GM12878 (cell line): ENCODE data around the gene MAP4. TPM values are rescaled to one million over a fixed set of nuclear protein-coding genes. Genes with fewer than 3 reads are reported as not detected.

Experiments
- ATAC-seq: fragments of 200-7000 bp; cut with Tn5 transposase; 3 replicates; pipeline ENCODE4 v1.9.1; 2020; ENCODE audit warnings: mild to moderate bottlenecking, moderate library complexity
- BruUV-seq: library from RNA; stranded (reverse); fragments of 400-500 nt; replicated peaks from 2 replicates; lab custom pipeline; 2021; lab: Mats Ljungman, UMichigan
- CTCF ChIA-PET: fragments of 300-600 bp; sonication (Branson Sonifier 250); formaldehyde crosslinking; extraction: SDS; loops from one replicate; lab custom pipeline; 2021; ENCODE audit warnings: inconsistent platforms; lab: Yijun Ruan, JAX
- POLR2A ChIA-PET: fragments of 350-600 bp; formaldehyde crosslinking; extraction: SDS; loops from one replicate; lab custom pipeline; 2021; ENCODE audit warnings: inconsistent platforms; lab: Charles Lee
- RAD21 ChIA-PET: fragments of 300-600 bp; sonication (Branson Sonifier 250); formaldehyde crosslinking; loops from one replicate; lab custom pipeline; 2023; ENCODE audit warnings: antibody characterized with exemption; ENCODE audit not compliant: unreplicated experiment; lab: Charles Lee
- SMC1A ChIA-PET: fragments of 300-600 bp; sonication (Branson Sonifier 250); formaldehyde crosslinking; loops from one replicate; lab custom pipeline; 2023; ENCODE audit not compliant: unreplicated experiment, uncharacterized antibody; lab: Charles Lee
- DNase-seq: peaks from one replicate; pipeline ENCODE4 v3.0.0-alpha.2; 2011; ENCODE audit warnings: low read depth, low spot score
- FAIRE-seq: peaks from 3 replicates; lab custom pipeline; 2011; peaks lifted over from hg19 to GRCh38; lab: Jason Lieb, UNC
- H2AFZ ChIP-seq: 2 replicates; pipeline ENCODE4 v1.6.0; 2011; ENCODE audit warnings: low read depth, low read length, control low read depth; ENCODE audit not compliant: control insufficient read depth
- H3K27ac ChIP-seq: 2 replicates; pipeline ENCODE4 v1.5.1; 2011; ENCODE audit warnings: control low read depth; ENCODE audit not compliant: control insufficient read depth, insufficient read depth
- H3K27me3 ChIP-seq, 2 experiments: replicated peaks in 1 of 2; 2 replicates each; pipeline versions ENCODE4 v1.6.0 to v1.6.1; 2011; ENCODE audit warnings: low read length in 1 of 2; ENCODE audit not compliant: control insufficient read depth in 2 of 2, insufficient read depth in 2 of 2
- H3K36me3 ChIP-seq, 2 experiments: 2 replicates each; pipeline ENCODE4 v1.5.1; 2011; ENCODE audit warnings: low read length in 1 of 2; ENCODE audit not compliant: control insufficient read depth in 2 of 2, insufficient read depth in 2 of 2
- H3K4me1 ChIP-seq: 2 replicates; pipeline ENCODE4 v1.6.1; 2011; ENCODE audit warnings: mild to moderate bottlenecking, low read length, moderate library complexity, mixed read lengths; ENCODE audit not compliant: control insufficient read depth, insufficient read depth
- H3K4me2 ChIP-seq: 2 replicates; pipeline ENCODE4 v1.6.0; 2011; ENCODE audit warnings: control low read depth; ENCODE audit not compliant: control insufficient read depth, insufficient read depth
- H3K4me3 ChIP-seq: fragments of 200-600 bp; sonication (generic); 2 replicates; pipeline ENCODE4 v1.5.1; 2016
- H3K79me2 ChIP-seq: 2 replicates; pipeline ENCODE4 v1.6.0; 2011; ENCODE audit warnings: low read length; ENCODE audit not compliant: control insufficient read depth, insufficient read depth
- H3K9ac ChIP-seq: 2 replicates; pipeline ENCODE4 v1.8.0; 2011; ENCODE audit warnings: low read length, control low read depth, mixed read lengths; ENCODE audit not compliant: control insufficient read depth, insufficient read depth
- H3K9me3 ChIP-seq: replicated peaks from 3 replicates; pipeline ENCODE4 v1.5.1; 2011; ENCODE audit warnings: mild to moderate bottlenecking, low read length; ENCODE audit not compliant: control insufficient read depth, insufficient read depth
- H4K20me1 ChIP-seq: 2 replicates; pipeline ENCODE4 v1.6.0; 2011; ENCODE audit not compliant: control insufficient read depth, insufficient read depth
- BMI1 ChIP-seq: fragments of 450-650 bp; IDR thresholded peaks from 2 replicates; pipeline ENCODE4 v1.6.1; 2016; ENCODE audit warnings: mild to moderate bottlenecking, moderate library complexity, borderline replicate concordance
- JUND ChIP-seq: IDR thresholded peaks from 2 replicates; pipeline ENCODE4 v1.6.1; 2012; ENCODE audit warnings: low read depth, mild to moderate bottlenecking, low read length, improper control_type of control experiment, moderate library complexity
- MEF2A ChIP-seq: IDR thresholded peaks from 2 replicates; pipeline ENCODE4 v1.6.1; 2011; ENCODE audit warnings: low read depth, mild to moderate bottlenecking, low read length, moderate library complexity; ENCODE audit not compliant: insufficient read depth
- MYB ChIP-seq: fragments of 150-350 bp; IDR thresholded peaks from 2 replicates; pipeline ENCODE4 v1.6.1; 2014; ENCODE audit warnings: mild to moderate bottlenecking, low read depth, low read length, borderline replicate concordance
- NRF1 ChIP-seq: conservative IDR thresholded peaks from 2 replicates; pipeline ENCODE4 v1.6.1; 2011; ENCODE audit warnings: mild to moderate bottlenecking, low read depth, low read length, improper control_type of control experiment
- SMC3 ChIP-seq: IDR thresholded peaks from 2 replicates; pipeline ENCODE4 v1.6.1; 2011; ENCODE audit warnings: low read length, improper control_type of control experiment, borderline replicate concordance
- ZNF274 ChIP-seq: IDR thresholded peaks from one replicate; pipeline ENCODE4 v1.8.0; 2011; ENCODE audit not compliant: insufficient read length, insufficient read depth
- WGBS: methylation state at CpG from one replicate; pipeline ENCODE4 v1.1.6; 2016; ENCODE audit warnings: low lambda C conversion rate; ENCODE audit not compliant: insufficient replicate concordance, insufficient coverage; ENCODE audit errors: missing lambda C conversion rate; 5-methylcytosine and 5-hydroxymethylcytosine counted together
- in situ Hi-C: fragments of 300-500 bp; cut with MboI; formaldehyde crosslinking; loops from 9 replicates; pipeline ENCODE4 v1.14.3; 2018; ENCODE audit warnings: mixed read lengths
- intact Hi-C: fragments of 100-400 bp; cut with micrococcal nuclease; formaldehyde crosslinking; loops from one replicate; pipeline ENCODE4 v1.14.2; 2022; ENCODE audit not compliant: unreplicated experiment
- polyA plus RNA-seq, 11 experiments: library from polyadenylated mRNA; depleted of rRNA in 4 of 11; unstranded in 6 of 11; stranded (reverse) in 5 of 11; fragments of >200 nt; fragmentation: Nextera tagmentation in 4 of 11; fragmentation: Illumina TruSeq in 1 of 11; extraction: Ambion mirVana in 4 of 11; extraction: Trizol in 1 of 11; gene quantifications; 1 replicate in 1 of 11; 2 replicates in 10 of 11; pipeline versions ENCODE4 v1.2.1 to v1.2.3, GENCODE V29; 2011 to 2016; ENCODE audit warnings: inconsistent platforms in 2 of 11, missing spikeins in 2 of 11, low read depth in 1 of 11
- total RNA-seq, 4 experiments: library from RNA; depleted of rRNA in 3 of 4; stranded (reverse); fragments of >200 nt in 3 of 4; fragmentation: Illumina TruSeq in 1 of 4; extraction: Trizol in 1 of 4; gene quantifications; 2 replicates each; pipeline versions ENCODE4 v1.2.1 to v1.2.3, GENCODE V29; 2013 to 2021

Gene MAP4
- total and polyA plus RNA-seq, 10 of the 15 experiments (the other 5 are each of a cell fraction or from before 2014, with no cell fraction given), result 22.2 to 145 (median 47.2) TPM

DNA sequence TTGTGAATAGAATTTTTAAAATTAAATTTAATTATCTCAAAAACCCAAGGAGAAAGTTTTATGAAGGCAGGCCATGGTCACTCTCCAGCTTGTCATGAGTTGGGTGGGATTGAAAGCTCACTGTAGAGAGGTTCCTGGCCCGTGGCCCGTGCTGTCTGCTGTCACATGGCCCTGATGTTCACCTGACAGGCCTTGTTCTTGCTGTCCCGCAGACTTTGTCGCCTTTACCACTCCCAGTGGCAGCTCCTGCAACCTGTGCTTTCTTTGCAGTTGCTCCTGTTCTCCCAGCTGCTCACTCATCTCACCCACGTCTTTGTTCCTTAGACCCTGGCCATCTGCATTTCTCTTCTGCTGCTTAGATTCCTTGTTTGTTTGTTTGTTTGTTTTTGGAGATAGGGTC, 177.7 kb downstream of the MAP4 start:
- no peak overlapping the region for H3K4me2 ChIP-seq
- no peak for FAIRE-seq
- CTCF ChIA-PET, result interaction anchor here (0.8 to 4.7 kb wide), 17 partner anchors 9 to 417 kb away, joined by 3 to 56 read pairs (median 5); no protein-coding TSS in a partner anchor
- H2AFZ ChIP-seq, result no peak overlapping the region
- no peaks in the 10 kb centered on the region for H3K9me3 ChIP-seq
- 92% methylated on average over 5 of the region's 5 CpGs for WGBS
- H3K79me2 ChIP-seq, result no peaks in the 10 kb centered on the region
- H3K36me3 ChIP-seq, result peaks cover 36 to 39% of the 10 kb centered on the region in 2 experiments
- in situ Hi-C loops, result loop anchor here (5.0 to 10.0 kb wide), 2 partner anchors 156 to 314 kb away; no protein-coding TSS in a partner anchor
- H3K27ac ChIP-seq, result no peak overlapping the region
- ATAC-seq, result no peak
- TF ChIP-seq BMI1, result no peak
- TF ChIP-seq MEF2A, result no peak
- no peak for TF ChIP-seq SMC3
- TF ChIP-seq NRF1, result no peak
- TF ChIP-seq ZNF274, result no peak
- no peak for TF ChIP-seq JUND
- TF ChIP-seq MYB, result no peak
- H3K27me3 ChIP-seq, result no peaks in the 10 kb centered on the region
- SMC1A ChIA-PET, result interaction anchor here (0.6 to 3.8 kb wide), 4 partner anchors 13 to 314 kb away, joined by 3 to 20 read pairs (median 9); no protein-coding TSS in a partner anchor
- BruUV-seq, result no TSS peak
- no peak overlapping the region for H3K4me3 ChIP-seq
- DNase-seq, result no peak
- H3K4me1 ChIP-seq, result no peaks in the 10 kb centered on the region
- POLR2A ChIA-PET, result interaction anchor here (0.6 kb wide), 2 partner anchors 148 to 309 kb away, joined by 3 read pairs; no protein-coding TSS in a partner anchor
- RAD21 ChIA-PET, result interaction anchor here (0.5 to 4.6 kb wide), 3 partner anchors 49 to 313 kb away, joined by 3 to 27 read pairs (median 19); no protein-coding TSS in a partner anchor
- H4K20me1 ChIP-seq, result peaks cover 3% of the 10 kb centered on the region; the same call in 1 of the 2 replicates
- intact Hi-C loops, result loop anchor here (5.0 kb wide), 1 partner anchor 154 kb away; no protein-coding TSS in a partner anchor
- no peak overlapping the region for H3K9ac ChIP-seq
